Activated CD4-positive, alpha-beta T cell treated with anti-CD3 and anti-CD28 coated beads, Interleukin-2, amount 50 U/mL, for 24 hours (primary cell): ENCODE data around the gene NOL4L.

ENCODE experiments used
- DNase-seq, 2 donors: peaks; one replicate each; pipeline ENCODE4 v3.0.0-alpha.2; 2020; ENCODE audit warnings: low read depth in 1 of 2, low spot score in 1 of 2

Gene NOL4L

GRCh38 chr20:32460683-32461320, 124.3 kb downstream of the NOL4L start:
- DNase-seq, result no peak

DNA sequence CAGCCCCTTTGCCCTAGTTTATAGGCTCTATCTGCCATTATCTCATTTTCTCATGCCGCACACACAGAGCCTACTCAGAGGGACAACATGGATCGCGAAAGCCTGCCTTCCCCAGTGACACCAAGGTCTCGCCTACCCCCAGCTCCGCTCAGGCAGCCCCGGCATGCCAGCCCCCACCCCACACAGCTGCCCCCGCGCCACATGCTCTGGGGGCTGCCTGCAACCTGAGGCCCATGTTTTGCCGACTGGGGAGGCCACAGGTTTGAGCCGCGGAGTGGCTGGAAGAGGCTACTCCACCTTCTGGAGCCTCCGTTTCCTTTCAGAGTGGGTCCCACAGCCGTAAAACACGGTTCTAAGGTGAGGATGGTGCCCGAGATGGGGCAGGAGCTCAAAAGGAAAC, 124.9 kb downstream of the NOL4L start:
- DNase-seq, result no peak

- no peak for DNase-seq
These were observed 126.3 kb downstream of the NOL4L start for GRCh38 chr20:32458837-32459220.

- no peak for DNase-seq
These were observed 126.9 kb downstream of the NOL4L start for GRCh38 chr20:32458061-32458836.

GRCh38 chr20:32457479-32457986, 127.6 kb downstream of the NOL4L start:
- no peak for DNase-seq

GRCh38 chr20:32456869-32457478, 128.2 kb downstream of the NOL4L start:
- no peak for DNase-seq

- DNase-seq, result no peak
These were observed 129.0 kb downstream of the NOL4L start for GRCh38 chr20:32455901-32456701.

DNA sequence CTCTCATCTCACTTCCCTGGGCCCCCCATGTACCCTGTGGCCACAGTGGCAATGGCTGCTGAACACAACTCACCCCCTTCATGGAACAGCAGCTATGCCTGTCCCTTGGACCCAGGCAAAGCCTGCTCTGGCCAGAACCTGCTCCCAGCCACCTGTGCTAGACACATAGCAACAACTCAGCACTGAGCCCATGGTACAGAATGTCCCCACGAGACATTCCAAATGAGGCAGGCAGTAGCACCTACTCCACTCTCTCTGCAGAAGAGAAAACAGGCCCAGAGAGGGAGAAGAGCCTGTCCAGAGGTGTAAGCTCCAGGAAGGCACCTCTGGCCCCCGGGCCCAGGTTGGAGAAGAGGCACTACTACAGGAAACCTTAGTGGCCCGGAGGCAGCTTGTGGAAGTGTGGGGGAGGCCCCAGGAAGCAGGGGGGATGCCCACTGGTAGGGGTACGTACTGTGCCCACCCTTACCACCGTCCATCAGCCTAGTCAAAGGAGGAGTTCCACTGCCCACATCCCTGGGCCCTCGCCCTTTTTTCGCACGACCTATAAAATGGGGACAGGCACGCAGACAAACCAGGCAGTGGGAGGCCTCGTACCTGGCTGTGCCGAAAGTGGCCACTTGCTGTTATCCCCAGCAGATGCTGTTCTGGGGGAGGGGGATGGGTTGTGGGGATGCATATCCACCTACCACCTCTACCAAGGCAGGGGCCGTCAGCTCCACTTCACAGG, 129.8 kb downstream of the NOL4L start:
- DNase-seq, result no peak

DNA sequence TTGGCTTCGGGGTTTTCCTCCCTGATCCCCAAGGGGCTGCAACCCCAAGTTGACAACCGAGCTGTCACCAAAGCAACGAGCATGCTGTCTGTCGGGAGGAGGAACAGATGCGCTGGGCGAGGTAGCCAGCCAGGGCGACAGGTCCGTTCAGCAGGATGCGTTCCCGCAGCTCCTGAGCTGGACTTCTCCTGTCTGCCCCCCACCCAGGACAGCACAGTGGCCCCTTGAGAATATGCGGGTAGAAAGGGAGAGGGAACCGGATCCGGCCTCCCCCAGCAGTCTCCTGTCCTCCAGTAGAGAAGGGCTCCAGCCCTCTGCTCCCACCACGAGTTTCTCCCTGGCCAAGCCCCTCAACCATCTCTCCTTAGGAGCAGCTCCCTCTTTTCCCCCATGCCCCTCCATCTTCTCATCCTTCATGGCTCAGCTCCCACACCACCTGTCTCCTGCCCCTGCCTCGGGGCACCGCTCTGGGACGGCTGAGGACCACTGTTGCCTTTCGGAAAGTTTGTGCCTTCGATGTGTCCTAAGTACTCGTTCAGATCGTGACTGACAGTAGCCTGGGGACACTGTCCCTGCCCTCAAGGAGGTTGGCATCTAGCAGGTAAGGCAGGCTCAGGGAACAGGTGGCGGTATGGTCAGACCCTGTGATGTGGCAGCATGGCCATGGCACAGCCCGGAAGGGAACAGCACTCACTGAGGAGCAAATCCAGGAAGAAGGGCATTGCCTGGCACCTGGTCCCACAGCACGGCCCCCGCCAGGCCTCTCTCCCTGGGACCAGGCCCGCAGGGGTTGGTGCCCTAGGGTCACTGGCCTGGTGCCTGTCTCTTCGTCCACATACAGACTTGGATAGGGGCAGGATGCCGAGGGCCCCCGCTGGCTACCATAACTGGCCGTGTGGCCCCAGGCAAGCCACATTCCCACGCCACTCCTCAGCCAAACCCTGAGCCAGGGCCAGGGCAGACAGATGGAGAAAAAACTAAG, 130.7 kb downstream of the NOL4L start:
- no peak for DNase-seq

DNA sequence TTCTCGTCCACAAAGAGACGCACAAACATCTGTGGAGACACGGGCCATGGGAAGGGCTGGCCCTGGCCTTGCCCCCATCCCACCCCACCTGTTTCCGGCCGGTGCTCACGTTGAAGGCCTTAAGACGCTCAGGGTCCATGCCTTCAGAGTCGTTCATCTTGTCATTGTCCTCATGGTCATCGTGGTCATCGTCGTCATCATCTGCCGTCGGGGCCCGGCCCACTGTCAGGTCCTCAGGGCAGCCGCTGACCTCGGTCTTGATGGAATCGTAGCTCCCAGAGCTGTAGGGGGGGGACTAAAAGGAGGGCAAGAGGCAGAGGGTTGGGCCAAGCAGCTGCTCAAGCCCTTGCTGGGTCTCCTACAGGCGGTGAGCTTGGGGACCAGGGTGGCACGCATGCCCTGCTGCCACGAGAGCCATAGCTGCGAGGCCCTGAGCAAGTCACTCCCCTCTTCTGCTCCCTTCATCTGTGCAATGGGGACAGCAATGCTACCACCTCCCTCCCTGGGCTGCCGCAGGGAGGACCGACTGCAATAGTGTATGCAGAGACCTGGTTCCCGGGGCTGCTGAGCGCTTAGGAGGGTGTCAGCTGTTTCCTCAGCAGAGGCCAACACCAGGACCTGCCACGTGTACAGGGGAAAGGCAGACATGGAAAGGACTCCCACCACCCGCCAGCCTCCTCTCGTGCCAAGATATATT, 131.5 kb downstream of the NOL4L start:
- no peak for DNase-seq

- no peak for DNase-seq
These were observed 132.2 kb downstream of the NOL4L start for GRCh38 chr20:32452776-32453466.

GRCh38 chr20:32451682-32452461, 133.3 kb downstream of the NOL4L start:
- no peak for DNase-seq

DNA sequence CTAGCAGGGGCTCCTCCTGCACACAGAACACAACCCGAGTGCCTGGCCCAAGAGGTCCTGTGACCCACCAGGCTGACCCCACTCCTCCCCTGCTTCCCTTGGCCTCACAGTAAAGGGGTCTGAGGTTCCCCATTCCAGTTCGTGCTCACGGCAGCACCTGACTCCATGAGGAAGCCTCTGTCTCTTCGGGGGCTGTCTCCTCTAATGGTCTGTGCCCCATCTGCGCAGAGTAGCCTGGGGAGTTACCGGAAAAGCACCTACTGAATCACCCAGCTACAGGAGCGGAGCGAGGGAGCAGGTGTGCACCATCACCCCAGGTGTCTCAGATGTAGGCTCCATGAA, 133.8 kb downstream of the NOL4L start:
- DNase-seq, result no peak

DNA sequence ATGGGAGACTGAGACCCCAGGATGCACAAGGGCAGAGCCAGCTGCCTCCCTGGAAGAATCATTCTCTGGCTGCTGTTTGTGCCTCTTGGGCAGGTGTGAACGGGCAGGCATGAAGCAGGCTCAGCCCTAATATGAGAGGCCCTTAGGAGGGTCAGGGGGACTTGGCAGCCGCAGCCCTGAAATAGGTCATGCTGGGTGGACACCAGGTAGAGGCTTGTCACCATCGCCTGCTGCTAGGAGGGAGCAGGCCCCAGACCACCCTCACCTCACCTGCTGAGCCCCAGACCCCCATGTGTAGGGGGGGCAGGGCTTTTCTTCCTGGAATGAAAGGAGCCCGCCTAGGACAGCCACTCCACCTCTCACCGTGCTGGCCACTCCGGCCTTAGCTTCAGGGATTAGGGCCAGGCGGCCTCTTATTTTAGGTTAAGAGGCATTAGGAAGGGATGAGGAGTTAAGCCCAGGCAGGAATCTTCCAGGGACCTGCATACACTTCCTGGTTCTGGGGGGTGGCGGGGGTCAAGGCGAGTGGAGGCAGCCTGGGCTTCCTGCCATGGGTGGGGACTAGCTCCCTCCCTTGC, 134.6 kb downstream of the NOL4L start:
- DNase-seq, result no peak

- no peak for DNase-seq
These were observed 135.2 kb downstream of the NOL4L start for GRCh38 chr20:32449890-32450401.

GRCh38 chr20:32449057-32449889, 135.9 kb downstream of the NOL4L start:
- DNase-seq, result no peak
